GM20431 (cell line): ENCODE measurements around the gene IRX3.

Source experiments
- in situ Hi-C: fragments of 300-500 bp; cut with MseI, MboI; formaldehyde crosslinking; loops from one replicate; pipeline ENCODE4 v1.15.0; 2020; ENCODE audit warnings: low sequenced_read_pairs; ENCODE audit not compliant: unreplicated experiment

IRX3 gene

DNA sequence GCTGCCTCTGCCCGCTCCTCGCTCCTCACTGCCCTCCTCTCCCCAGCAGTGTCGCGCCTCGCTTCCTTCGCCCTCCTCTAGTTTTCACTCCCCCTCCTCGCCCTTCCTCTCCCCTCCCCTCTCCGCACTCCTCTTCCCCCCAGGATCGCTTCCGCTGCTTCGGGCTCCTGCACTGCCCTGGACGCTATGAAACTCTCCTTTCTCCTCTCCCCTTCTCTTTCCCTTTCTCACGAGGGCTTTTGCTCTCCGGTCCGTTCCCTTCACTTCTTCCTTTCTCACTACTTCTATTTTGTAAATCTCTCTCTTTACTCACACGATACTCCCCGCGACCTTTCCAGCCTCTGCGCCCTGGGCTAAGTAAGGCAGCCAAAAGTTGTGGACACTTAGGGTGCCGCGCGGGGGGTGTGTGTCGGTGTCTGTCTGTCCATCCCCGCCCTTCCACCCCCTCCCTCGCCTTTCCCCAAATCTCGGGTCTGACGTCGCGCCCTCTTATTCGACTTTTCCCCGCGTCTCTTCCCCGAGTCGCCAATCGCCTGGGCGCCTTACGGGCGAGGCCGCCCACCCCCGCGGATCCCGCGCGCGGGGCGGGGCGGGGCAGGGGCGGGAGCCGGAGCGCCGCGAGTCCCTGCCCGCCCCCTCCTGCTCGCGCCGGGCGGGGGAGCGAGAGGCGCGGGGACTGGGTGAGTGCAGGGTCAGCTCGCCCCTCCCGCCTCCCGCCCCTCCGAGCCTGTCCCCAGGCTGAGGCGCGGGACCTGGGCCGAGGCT is at the start of gene IRX3:
TSS of gene IRX3 (minus strand) at position 422 of the 765 bp plus-strand sequence. CDS start 737 bp downstream, outside the sequence.
- in situ Hi-C loops = no loop called here

GRCh38 chr16:54335230-54335629 is 48.6 kb upstream of the IRX3 start:
- in situ Hi-C loops = no loop called here

DNA sequence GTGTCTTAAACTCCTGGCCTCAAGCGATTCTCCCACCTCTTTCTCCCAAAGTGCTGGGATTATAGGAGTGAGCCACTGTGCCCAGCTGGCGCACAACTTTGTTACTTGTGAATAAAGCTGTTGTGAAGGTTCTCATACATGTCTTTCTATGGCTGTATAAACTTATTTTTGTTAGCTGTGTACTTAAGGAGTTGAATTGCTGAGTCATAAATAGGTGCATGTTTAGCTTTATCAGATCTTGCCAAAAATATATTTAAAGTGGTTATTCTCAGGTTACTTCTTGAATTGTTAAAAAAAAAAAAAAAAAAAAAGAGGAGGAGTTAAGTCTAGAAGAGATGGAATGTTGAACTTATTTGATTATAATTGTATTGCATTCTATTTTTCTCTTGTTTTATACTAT is 47.6 kb upstream of the IRX3 start:
- in situ Hi-C loops = no loop called here

- in situ Hi-C loops = no loop called here
Measured at GRCh38 chr16:54331241-54332002, 44.8 kb upstream of the IRX3 start.

DNA sequence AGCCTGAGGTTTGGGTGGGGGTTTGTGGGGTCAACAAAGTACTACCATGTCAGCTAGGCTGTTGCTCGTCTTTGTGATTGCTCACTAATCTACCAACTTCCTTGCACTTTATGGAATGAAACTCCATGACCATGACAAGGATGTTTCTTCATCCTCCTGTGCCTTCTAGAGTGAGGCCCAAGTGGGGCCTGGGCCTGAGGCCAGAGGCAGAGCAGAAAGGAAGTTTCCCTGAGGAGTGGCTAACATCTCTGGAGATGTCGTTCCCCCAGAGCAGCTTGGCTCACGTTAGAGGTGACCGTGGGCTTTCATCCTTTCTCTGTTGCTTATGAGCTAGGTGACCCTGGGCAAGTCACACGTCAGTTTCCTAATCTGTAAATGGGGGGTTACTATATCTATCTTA is 41.0 kb upstream of the IRX3 start:
- in situ Hi-C loops = no loop called here

- in situ Hi-C loops = no loop called here
Measured at GRCh38 chr16:54326266-54326662, 39.7 kb upstream of the IRX3 start.

- in situ Hi-C loops = no loop called here
Measured at GRCh38 chr16:54325616-54326265, 39.2 kb upstream of the IRX3 start.

DNA sequence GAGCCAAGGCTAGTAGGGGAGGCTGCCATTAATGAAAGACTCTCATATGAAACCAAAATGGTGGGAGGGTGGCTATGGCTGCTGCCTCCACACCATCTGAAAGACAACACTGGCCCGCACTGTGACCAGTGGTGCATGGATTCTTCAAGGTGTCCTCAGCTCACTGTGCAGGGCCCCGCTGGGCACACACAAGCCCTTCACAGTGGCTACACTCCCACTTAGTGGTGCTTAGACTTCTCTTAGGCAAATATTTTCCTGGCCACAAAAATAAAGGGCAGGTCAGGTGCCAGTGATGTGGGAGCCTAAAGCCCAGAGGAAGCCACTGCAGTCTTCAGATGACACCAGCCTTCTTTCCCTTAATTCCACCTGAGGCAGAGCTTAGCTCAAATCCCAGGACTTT is 38.1 kb upstream of the IRX3 start:
- in situ Hi-C loops = no loop called here

GRCh38 chr16:54320697-54321340 is 34.2 kb upstream of the IRX3 start:
- in situ Hi-C loops = no loop called here

- in situ Hi-C loops = no loop called here
Measured at GRCh38 chr16:54318941-54319340, 32.4 kb upstream of the IRX3 start.

DNA sequence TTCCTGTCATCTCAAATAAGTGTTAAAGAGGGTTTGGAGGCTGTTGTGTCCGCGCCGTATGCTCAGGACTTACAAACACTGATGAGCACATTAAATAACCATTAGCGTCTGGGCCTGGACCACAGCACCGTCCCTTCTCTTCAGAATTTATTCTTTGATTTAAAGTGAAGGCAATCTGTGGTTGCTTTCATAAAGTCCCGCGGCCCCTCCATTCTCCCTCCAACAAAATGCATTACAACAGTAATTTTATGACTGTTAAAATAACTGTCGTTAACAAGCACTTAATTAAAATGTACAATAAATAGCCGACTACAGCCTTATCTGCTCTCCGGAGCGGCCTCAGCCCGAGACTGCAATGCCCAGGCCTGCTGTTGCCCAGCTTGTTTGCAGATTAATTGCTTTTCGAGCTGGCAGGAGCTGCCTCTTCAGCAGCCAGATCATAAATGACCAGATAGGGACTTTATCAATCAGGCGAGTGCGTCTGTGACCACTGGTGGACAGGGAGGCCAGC is 30.6 kb upstream of the IRX3 start:
- in situ Hi-C loops = no loop called here

DNA sequence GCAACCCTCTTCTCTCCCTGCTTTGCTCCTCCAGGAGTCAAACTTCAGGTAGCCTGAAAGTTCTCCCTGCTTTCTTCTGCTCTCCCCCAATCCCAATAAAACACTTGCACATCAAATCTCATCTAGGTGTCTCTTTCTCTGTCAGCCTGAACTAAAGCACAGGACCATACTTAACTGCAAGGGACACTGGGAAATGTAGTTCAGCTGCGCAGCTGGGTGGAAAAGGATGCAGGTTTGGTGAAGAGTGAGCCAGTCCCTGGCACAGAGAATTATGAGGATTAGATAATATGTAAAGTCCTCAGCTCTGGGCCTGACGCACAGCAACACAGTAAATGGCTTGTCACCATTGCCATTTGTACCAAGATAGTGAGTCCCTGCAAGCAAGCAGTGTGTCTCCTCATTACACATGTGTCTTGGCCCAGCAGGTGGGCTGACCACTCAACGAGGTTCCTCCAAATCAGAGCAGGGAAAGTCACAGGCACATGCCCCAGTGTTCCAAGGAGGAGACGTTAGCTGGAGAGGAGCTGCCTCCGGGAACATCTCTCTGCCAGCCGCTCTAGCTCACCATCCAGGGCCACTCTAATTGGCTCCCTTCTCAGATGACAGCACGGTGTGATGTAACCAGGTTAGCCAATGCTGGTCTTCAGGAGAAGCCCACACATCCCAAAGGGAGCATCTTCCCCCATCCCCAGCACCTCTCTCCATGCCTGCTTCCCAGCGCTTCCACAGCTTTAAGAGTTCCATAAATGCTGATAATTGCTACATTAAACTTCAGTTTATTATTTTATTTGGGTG is 29.7 kb upstream of the IRX3 start:
- in situ Hi-C loops = no loop called here

- in situ Hi-C loops = no loop called here
Measured at GRCh38 chr16:54313789-54314188, 27.2 kb upstream of the IRX3 start.

DNA sequence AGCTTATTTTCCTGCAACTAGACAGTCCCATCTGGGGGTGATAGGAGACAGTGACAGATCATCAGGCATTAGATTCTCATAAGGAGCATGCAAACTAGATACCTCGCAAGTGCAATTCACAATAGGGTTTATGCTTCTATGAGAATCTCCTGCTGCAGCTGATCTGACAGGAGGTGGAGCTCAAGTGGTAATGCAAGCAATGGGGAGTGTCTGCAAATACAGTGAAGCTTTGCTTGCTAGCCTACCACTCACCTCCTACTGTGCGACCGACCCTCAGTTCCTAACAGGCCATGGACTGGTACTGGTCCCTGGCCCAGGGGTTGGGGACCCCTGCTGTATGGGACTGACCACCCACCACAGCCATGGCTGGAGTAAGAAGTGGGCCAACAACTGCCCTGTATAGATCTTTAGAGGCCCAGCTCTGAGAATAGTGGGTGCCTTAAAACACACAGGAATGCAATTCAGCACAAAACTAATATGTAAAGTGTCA is 26.0 kb upstream of the IRX3 start:
- in situ Hi-C loops = no loop called here

- in situ Hi-C loops = no loop called here
Measured at GRCh38 chr16:54309341-54309740, 22.8 kb upstream of the IRX3 start.

GRCh38 chr16:54305080-54305479 is 18.5 kb upstream of the IRX3 start:
- in situ Hi-C loops = no loop called here

DNA sequence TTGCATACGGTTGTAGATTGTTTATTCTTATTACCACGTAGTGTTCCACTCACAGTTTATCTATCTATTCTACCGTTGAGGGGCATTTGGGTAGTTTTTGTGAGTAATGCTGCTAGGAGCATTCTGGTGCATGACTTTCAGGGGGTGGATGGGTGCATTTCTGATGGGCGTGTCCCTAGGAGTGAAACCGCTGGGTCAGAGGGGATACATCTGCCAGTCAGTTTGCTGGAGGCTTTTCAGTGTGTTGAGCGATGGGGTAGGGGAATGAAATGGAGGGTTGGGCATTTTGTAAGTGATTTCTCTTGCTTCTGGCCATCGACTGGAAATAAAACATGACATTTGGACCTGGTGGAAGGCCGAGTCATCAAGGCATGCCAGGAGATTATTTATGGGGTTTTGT is 17.0 kb upstream of the IRX3 start:
- in situ Hi-C loops = no loop called here

DNA sequence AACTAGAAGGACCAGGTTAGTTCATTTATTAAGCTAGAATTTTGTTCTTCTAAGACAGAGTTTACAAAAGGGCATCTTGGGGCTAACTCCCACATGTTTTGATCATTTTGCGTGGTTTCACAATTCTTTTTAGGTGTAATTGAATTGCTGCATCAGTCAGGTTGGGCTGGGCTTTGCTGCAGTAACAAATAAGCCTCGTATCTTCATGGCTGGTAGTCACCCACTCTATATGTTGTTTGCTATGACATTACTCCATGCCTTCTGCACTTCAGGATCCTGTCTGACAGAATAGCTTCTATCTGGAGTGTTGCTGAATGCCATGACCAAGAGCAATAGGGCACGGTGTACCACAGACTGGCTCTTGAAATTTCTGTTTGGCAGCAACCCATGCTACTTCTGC is 10.6 kb upstream of the IRX3 start:
- in situ Hi-C loops = no loop called here

DNA sequence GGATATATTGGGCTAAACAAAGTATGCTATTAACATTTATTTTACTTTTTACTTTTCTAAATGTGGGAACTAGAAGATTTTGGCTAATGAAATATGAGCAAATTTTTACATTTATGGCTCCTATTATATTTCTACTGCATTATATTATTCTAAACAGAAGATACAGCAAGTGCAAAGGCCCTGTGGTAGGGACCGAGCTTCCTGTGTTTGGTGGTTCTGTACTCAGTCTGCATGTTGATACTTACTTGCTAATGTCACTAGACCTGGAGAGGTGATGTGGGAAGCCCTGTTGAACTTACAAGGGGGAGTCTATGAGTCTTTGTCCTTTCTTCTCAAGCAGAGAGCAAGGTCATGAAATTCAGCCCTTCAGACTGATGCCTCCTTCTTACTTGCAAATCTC is 10.0 kb upstream of the IRX3 start:
- in situ Hi-C loops = no loop called here
